ENCODE measurements around the gene PPP1R13B. TPM values are rescaled to one million over a fixed set of nuclear protein-coding genes. Genes with fewer than 3 reads are reported as not detected.

The PPP1R13B gene
- total and polyA plus RNA-seq, 2 experiments from 2014 or later = 2.0 to 8.5 TPM

DNA sequence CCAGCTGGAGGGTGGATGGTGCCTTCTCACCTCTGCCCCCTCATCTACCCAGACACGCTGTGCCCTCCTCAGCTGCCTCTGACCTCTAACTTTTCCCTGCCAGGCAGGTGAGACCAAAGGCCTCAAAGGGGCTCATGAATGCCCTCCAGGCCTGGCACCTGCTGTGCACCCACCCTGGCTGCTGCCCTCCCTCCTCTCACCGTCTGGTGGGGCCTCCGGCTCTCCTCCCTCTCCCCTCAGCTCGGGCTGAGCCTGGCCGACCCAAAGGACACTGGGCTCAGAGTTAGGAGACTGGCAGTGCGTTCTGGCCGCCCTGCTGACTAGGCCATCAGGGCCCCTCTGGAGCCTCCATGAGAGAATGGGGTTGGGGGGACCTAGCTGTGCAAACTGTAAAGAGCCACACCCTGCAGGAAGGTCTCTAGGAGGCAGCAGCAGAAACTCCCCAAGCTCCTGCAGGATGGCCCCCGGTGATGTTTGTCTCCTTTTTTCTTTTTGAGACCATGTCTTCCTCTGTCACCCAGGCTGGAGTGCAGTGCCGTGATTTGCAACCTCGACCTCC, 40.3 kb upstream of the PPP1R13B start (continued):
- TF ChIP-seq, protein P1, sequence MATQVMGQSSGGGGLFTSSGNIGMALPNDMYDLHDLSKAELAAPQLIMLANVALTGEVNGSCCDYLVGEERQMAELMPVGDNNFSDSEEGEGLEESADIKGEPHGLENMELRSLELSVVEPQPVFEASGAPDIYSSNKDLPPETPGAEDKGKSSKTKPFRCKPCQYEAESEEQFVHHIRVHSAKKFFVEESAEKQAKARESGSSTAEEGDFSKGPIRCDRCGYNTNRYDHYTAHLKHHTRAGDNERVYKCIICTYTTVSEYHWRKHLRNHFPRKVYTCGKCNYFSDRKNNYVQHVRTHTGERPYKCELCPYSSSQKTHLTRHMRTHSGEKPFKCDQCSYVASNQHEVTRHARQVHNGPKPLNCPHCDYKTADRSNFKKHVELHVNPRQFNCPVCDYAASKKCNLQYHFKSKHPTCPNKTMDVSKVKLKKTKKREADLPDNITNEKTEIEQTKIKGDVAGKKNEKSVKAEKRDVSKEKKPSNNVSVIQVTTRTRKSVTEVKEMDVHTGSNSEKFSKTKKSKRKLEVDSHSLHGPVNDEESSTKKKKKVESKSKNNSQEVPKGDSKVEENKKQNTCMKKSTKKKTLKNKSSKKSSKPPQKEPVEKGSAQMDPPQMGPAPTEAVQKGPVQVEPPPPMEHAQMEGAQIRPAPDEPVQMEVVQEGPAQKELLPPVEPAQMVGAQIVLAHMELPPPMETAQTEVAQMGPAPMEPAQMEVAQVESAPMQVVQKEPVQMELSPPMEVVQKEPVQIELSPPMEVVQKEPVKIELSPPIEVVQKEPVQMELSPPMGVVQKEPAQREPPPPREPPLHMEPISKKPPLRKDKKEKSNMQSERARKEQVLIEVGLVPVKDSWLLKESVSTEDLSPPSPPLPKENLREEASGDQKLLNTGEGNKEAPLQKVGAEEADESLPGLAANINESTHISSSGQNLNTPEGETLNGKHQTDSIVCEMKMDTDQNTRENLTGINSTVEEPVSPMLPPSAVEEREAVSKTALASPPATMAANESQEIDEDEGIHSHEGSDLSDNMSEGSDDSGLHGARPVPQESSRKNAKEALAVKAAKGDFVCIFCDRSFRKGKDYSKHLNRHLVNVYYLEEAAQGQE (IDR thresholded peaks at IDR 0.05; ENCODE audit: unreplicated experiment) = no peak
- TF ChIP-seq NANOG (IDR thresholded peaks at IDR 0.05; ENCODE audit: borderline replicate concordance) (no peak), EZH2 (IDR thresholded peaks at IDR 0.05; ENCODE audit: low read depth, unreplicated experiment) (no peak), STAT1 (IDR thresholded peaks at IDR 0.05; ENCODE audit: unreplicated experiment) (no peak)

DNA sequence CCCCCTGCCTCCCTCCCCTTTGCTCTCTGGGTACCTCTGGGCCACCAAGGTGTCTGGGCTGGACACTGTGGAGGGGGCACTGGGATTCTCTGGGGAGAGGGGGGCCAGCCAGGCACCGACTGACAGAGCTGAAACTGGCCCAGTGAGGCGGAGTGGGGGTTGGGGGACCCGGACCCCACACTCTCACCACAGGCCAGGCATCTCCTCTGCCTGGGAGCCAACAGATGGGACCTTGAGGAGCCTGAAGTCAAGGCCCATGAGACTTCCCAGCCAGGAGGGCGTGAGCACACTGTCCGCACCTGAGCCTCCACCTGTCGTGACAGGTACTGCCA, 39.8 kb upstream of the PPP1R13B start:
- Histone ChIP-seq H4K20me1 (replicated peaks; ENCODE audit: insufficient read depth) (no peaks in the 10 kb centered on the region), H3K4me1 (ENCODE audit: insufficient read depth) (no peaks in the 10 kb centered on the region), H3K27ac (ENCODE audit: low read depth) (no peak overlapping the region), H3K4me3 (no peak overlapping the region), H3K79me2 (replicated peaks; ENCODE audit: insufficient read depth) (no peaks in the 10 kb centered on the region), H3K9me2 (ENCODE audit: insufficient read depth) (no peaks in the 10 kb centered on the region), H3K4me2 (no peak overlapping the region), H3K36me3 (ENCODE audit: insufficient read depth) (no peaks in the 10 kb centered on the region), H3F3A (replicated peaks; ENCODE audit: low read depth) (no peaks in the 10 kb centered on the region), H3K27me3 (ENCODE audit: insufficient read depth) (no peaks in the 10 kb centered on the region), H2AFZ (no peak overlapping the region)
- Mint-ChIP-seq H3K4me1 (peaks cover 10% of the 10 kb centered on the region), H3K27ac (no peak overlapping the region), H3K27me3 (ENCODE audit: insufficient read depth, low read depth, poor library complexity) (peaks cover 19% of the 10 kb centered on the region), H3K36me3 (ENCODE audit: low read depth) (no peaks in the 10 kb centered on the region), H3K4me3 (no peak overlapping the region), H3K9me3 (no peaks in the 10 kb centered on the region)
- no peak for DNase-seq (ENCODE audit: low spot score)
- ATAC-seq = no peak; the same call in 2 of the 3 replicates
- no peak for TF ChIP-seq EZH2 (IDR thresholded peaks at IDR 0.05; ENCODE audit: low read depth, unreplicated experiment)
- TF ChIP-seq ZNF114 (CRISPR knock-in tag; IDR thresholded peaks at IDR 0.05) = no peak
- TF ChIP-seq, protein P2, sequence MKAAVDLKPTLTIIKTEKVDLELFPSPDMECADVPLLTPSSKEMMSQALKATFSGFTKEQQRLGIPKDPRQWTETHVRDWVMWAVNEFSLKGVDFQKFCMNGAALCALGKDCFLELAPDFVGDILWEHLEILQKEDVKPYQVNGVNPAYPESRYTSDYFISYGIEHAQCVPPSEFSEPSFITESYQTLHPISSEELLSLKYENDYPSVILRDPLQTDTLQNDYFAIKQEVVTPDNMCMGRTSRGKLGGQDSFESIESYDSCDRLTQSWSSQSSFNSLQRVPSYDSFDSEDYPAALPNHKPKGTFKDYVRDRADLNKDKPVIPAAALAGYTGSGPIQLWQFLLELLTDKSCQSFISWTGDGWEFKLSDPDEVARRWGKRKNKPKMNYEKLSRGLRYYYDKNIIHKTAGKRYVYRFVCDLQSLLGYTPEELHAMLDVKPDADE (IDR thresholded peaks at IDR 0.05) = no peak
- TF ChIP-seq POLR2AphosphoS5 (IDR thresholded peaks at IDR 0.05; ENCODE audit: low read depth) = no peak
- TF ChIP-seq ZNF331 (CRISPR knock-in tag; IDR thresholded peaks at IDR 0.05; ENCODE audit: low read depth) = no peak
- TF ChIP-seq, protein P1 (IDR thresholded peaks at IDR 0.05; ENCODE audit: unreplicated experiment) = no peak
- no peak for TF ChIP-seq NANOG (IDR thresholded peaks at IDR 0.05; ENCODE audit: borderline replicate concordance)
- no peak for TF ChIP-seq JUNB (IDR thresholded peaks at IDR 0.05; ENCODE audit: unreplicated experiment)
- TF ChIP-seq, protein P3, sequence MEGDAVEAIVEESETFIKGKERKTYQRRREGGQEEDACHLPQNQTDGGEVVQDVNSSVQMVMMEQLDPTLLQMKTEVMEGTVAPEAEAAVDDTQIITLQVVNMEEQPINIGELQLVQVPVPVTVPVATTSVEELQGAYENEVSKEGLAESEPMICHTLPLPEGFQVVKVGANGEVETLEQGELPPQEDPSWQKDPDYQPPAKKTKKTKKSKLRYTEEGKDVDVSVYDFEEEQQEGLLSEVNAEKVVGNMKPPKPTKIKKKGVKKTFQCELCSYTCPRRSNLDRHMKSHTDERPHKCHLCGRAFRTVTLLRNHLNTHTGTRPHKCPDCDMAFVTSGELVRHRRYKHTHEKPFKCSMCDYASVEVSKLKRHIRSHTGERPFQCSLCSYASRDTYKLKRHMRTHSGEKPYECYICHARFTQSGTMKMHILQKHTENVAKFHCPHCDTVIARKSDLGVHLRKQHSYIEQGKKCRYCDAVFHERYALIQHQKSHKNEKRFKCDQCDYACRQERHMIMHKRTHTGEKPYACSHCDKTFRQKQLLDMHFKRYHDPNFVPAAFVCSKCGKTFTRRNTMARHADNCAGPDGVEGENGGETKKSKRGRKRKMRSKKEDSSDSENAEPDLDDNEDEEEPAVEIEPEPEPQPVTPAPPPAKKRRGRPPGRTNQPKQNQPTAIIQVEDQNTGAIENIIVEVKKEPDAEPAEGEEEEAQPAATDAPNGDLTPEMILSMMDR (conservative IDR thresholded peaks at IDR 0.05; ENCODE audit: low read depth in 2 of 2) = no peak

All from GM23338 (cell line).